Neuronal stem cell (in vitro differentiated cells): ENCODE data around the gene RMDN3.

Source experiments
- DNase-seq: peaks from one replicate; pipeline ENCODE4 v3.0.0-alpha.2; 2013; ENCODE audit warnings: low spot score
- H2AFZ ChIP-seq: one replicate; pipeline ENCODE4 v1.6.1; 2013; ENCODE audit warnings: mild to moderate bottlenecking, low read length, inconsistent platforms
- H2AK5ac ChIP-seq: 2 replicates; pipeline ENCODE4 v1.6.1; 2013; ENCODE audit warnings: low read depth, mild to moderate bottlenecking, inconsistent platforms, low read length, moderate library complexity, mixed read lengths
- H2BK120ac ChIP-seq: 2 replicates; pipeline ENCODE4 v1.6.1; 2013; ENCODE audit warnings: low read depth, mild to moderate bottlenecking, inconsistent platforms, low read length, moderate library complexity, mixed read lengths
- H2BK12ac ChIP-seq: one replicate; pipeline ENCODE4 v1.6.1; 2013; ENCODE audit warnings: low read length, inconsistent platforms
- H2BK15ac ChIP-seq: 2 replicates; pipeline ENCODE4 v1.6.1; 2013; ENCODE audit warnings: mild to moderate bottlenecking, low read length, inconsistent platforms, mixed read lengths
- H2BK5ac ChIP-seq: one replicate; pipeline ENCODE4 v1.6.1; 2013; ENCODE audit warnings: inconsistent platforms, mild to moderate bottlenecking, low read length, moderate library complexity
- H3K14ac ChIP-seq: one replicate; pipeline ENCODE4 v1.6.1; 2013; ENCODE audit warnings: low read length, inconsistent platforms
- H3K18ac ChIP-seq: 2 replicates; pipeline ENCODE4 v1.6.1; 2013; ENCODE audit warnings: low read length, inconsistent platforms
- H3K23ac ChIP-seq: 2 replicates; pipeline ENCODE4 v1.6.1; 2013; ENCODE audit warnings: low read depth, mild to moderate bottlenecking, mixed read lengths, low read length, inconsistent platforms; ENCODE audit not compliant: poor library complexity
- H3K27ac ChIP-seq: replicated peaks from 3 replicates; pipeline ENCODE4 v1.5.1; 2013; ENCODE audit warnings: low read length, inconsistent platforms
- H3K27me3 ChIP-seq, 3 experiments: 2 replicates each; pipeline ENCODE4 v1.6.1; 2013; ENCODE audit warnings: low read length in 3 of 3, mild to moderate bottlenecking in 2 of 3, inconsistent platforms in 1 of 3, low read depth in 1 of 3, mixed read lengths in 1 of 3, moderate library complexity in 1 of 3; ENCODE audit not compliant: control insufficient read depth in 3 of 3, insufficient read depth in 3 of 3
- H3K36me3 ChIP-seq, 2 donors: replicated peaks in 1 of 2; 2 replicates each; pipeline ENCODE4 v1.6.1; 2013; ENCODE audit warnings: low read length in 2 of 2; ENCODE audit not compliant: control insufficient read depth in 2 of 2, insufficient read depth in 2 of 2
- H3K4ac ChIP-seq: 2 replicates; pipeline ENCODE4 v1.6.1; 2013; ENCODE audit warnings: inconsistent platforms, mild to moderate bottlenecking, low read length, moderate library complexity
- H3K4me1 ChIP-seq, 2 donors: 1 replicate in 1 of 2; 2 replicates in 1 of 2; pipeline ENCODE4 v1.6.1; 2013; ENCODE audit warnings: low read length in 2 of 2, low read depth in 1 of 2; ENCODE audit not compliant: control insufficient read depth in 2 of 2, insufficient read depth in 1 of 2
- H3K4me2 ChIP-seq: one replicate; pipeline ENCODE4 v1.6.1; 2013; ENCODE audit warnings: mild to moderate bottlenecking, low read length, inconsistent platforms; ENCODE audit not compliant: insufficient read depth, poor library complexity, severe bottlenecking
- H3K4me3 ChIP-seq, 2 donors: 2 replicates each; pipeline ENCODE4 v1.5.1; 2013; ENCODE audit warnings: low read length in 2 of 2, mild to moderate bottlenecking in 2 of 2, inconsistent platforms in 1 of 2, moderate library complexity in 1 of 2
- H3K79me1 ChIP-seq: one replicate; pipeline ENCODE4 v1.6.1; 2013; ENCODE audit warnings: low read depth, mild to moderate bottlenecking, inconsistent platforms, low read length, moderate library complexity
- H3K9ac ChIP-seq: one replicate; pipeline ENCODE4 v1.6.1; 2013; ENCODE audit warnings: mild to moderate bottlenecking, low read depth, low read length, inconsistent platforms; ENCODE audit not compliant: poor library complexity
- H3K9me3 ChIP-seq, 2 donors: replicated peaks in 1 of 2; 2 replicates each; pipeline versions ENCODE3 to v1.6.1; 2013; ENCODE audit warnings: low read length in 2 of 2, mild to moderate bottlenecking in 2 of 2, inconsistent platforms in 1 of 2, low read depth in 1 of 2, mixed read lengths in 1 of 2, moderate library complexity in 1 of 2; ENCODE audit not compliant: control insufficient read depth in 2 of 2, insufficient read depth in 1 of 2
- H4K8ac ChIP-seq: one replicate; pipeline ENCODE4 v1.6.1; 2013; ENCODE audit warnings: low read depth, mild to moderate bottlenecking, inconsistent platforms, low read length, moderate library complexity
- H4K91ac ChIP-seq: one replicate; pipeline ENCODE4 v1.6.1; 2013; ENCODE audit warnings: low read length, low read depth, mild to moderate bottlenecking, inconsistent platforms; ENCODE audit not compliant: poor library complexity
- WGBS, 2 donors: extraction: QIAGEN DNeasy Blood & Tissue Kit; methylation state at CpG; one replicate each; pipeline ENCODE4 v1.1.7; 2013; ENCODE audit warnings: missing lambda C conversion rate in 2 of 2, mixed read lengths in 1 of 2; ENCODE audit not compliant: insufficient read length in 2 of 2, insufficient replicate concordance in 1 of 2; ENCODE audit errors: extremely low coverage in 2 of 2; 5-methylcytosine and 5-hydroxymethylcytosine counted together

RMDN3 gene

GRCh38 chr15:40769274-40770146 is 14.5 kb upstream of the RMDN3 start, which contains the start of gene C15orf62:
Gene C15orf62 (plus strand): TSS chr15:40769980. CDS start chr15:40770496, 516 bp downstream.
- Histone ChIP-seq H3K9me3 (no peaks in the 10 kb centered on the region), H3K14ac (peak within 1 kb of the TSS; percentile 63), H2BK5ac (peak within 1 kb of the TSS; percentile 66), H2BK12ac (no peak within 1 kb of the TSS), H2AFZ (no peak within 1 kb of the TSS), H3K4ac (no peak within 1 kb of the TSS), H3K4me1 (peaks cover 0 to 14% of the 10 kb centered on the region in 2 donors), H3K18ac (no peak within 1 kb of the TSS), H2AK5ac (no peak within 1 kb of the TSS), H2BK120ac (no peak within 1 kb of the TSS), H3K4me3 (no peak within 1 kb of the TSS), H3K79me1 (peaks cover 2% of the 10 kb centered on the region), H2BK15ac (no peak within 1 kb of the TSS), H3K23ac (peak within 1 kb of the TSS; percentile 73), H3K4me2 (no peak within 1 kb of the TSS), H3K9ac (peak within 1 kb of the TSS; percentile 44), H4K8ac (no peak within 1 kb of the TSS), H3K27me3 (peaks cover 0 to 10% (median 0%) of the 10 kb centered on the region in 3 experiments), H3K27ac (no peak within 1 kb of the TSS), H4K91ac (no peak within 1 kb of the TSS), H3K36me3 (peaks cover 11 to 34% of the 10 kb centered on the region in 2 donors)
- DNase-seq: no peak
- WGBS, 2 donors: no CpG with 5 or more reads among the region's 28 CpGs

- Histone ChIP-seq H2BK15ac (no peak overlapping the region), H3K18ac (no peak overlapping the region), H3K79me1 (peaks cover 2% of the 10 kb centered on the region), H3K23ac (peak overlapping the region; percentile 60), H3K27ac (no peak overlapping the region), H4K91ac (no peak overlapping the region), H3K4me1 (peaks cover 2 to 15% of the 10 kb centered on the region in 2 donors), H3K4ac (no peak overlapping the region), H3K9me3 (no peaks in the 10 kb centered on the region), H3K4me2 (no peak overlapping the region), H2AK5ac (no peak overlapping the region), H4K8ac (no peak overlapping the region), H2BK5ac (no peak overlapping the region), H2BK12ac (no peak overlapping the region), H3K9ac (no peak overlapping the region), H3K4me3 (no peak overlapping the region), H3K36me3 (peaks cover 6 to 26% of the 10 kb centered on the region in 2 donors), H3K14ac (no peak overlapping the region), H3K27me3 (peaks cover 0 to 18% (median 0%) of the 10 kb centered on the region in 3 experiments), H2AFZ (no peak overlapping the region), H2BK120ac (no peak overlapping the region)
- no CpG with 5 or more reads among the region's 21 CpGs for WGBS, 2 donors
- no peak for DNase-seq
These were observed 13.6 kb upstream of the RMDN3 start for GRCh38 chr15:40768521-40769273.

- Histone ChIP-seq H3K27ac (no peak overlapping the region), H2BK12ac (no peak overlapping the region), H2BK5ac (no peak overlapping the region), H3K18ac (no peak overlapping the region), H2BK120ac (no peak overlapping the region), H3K4me1 (peaks cover 2 to 18% of the 10 kb centered on the region in 2 donors), H4K8ac (no peak overlapping the region), H3K36me3 (peaks cover 2 to 19% of the 10 kb centered on the region in 2 donors), H3K4me3 (no peak overlapping the region), H3K14ac (no peak overlapping the region), H3K4me2 (no peak overlapping the region), H3K9ac (peak overlapping the region; percentile 37), H4K91ac (no peak overlapping the region), H3K79me1 (peaks cover 2% of the 10 kb centered on the region), H2AK5ac (no peak overlapping the region), H3K9me3 (no peaks in the 10 kb centered on the region), H2BK15ac (no peak overlapping the region), H2AFZ (no peak overlapping the region), H3K23ac (peak overlapping the region; percentile 60), H3K27me3 (peaks cover 0 to 26% (median 4%) of the 10 kb centered on the region in 3 experiments), H3K4ac (no peak overlapping the region)
- no peak for DNase-seq
- WGBS, 2 donors: 100% methylated on average over 1 of the region's 29 CpGs; no CpG with 5 or more reads in 1 of the 2 donors
These were observed 12.9 kb upstream of the RMDN3 start for GRCh38 chr15:40767838-40768500.
